ENCODE data around the gene PBX1. TPM values are rescaled to one million over a fixed set of nuclear protein-coding genes. Genes with fewer than 3 reads are reported as not detected.

Gene PBX1
- total and polyA plus RNA-seq, 2 experiments from 2014 or later: 40.0 to 104 TPM

DNA sequence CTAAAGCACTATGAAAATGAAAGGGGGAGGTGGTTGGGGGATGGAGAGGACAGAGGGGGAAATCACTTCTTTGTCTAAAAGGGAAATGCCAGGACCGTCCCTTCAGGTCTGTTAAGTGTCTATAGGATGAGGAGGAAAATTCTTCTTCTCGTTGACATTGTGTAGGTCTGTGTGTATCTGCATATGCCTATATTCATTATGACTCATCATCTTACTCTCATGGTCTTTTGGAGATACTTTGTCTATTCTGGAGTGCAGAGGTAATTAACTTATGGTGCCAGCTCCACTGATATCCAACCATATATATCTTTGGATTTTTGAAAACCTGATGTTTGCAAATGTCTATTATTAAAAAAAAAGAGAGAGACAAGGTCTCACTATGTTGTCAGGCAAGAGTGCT is 143.7 kb downstream of the PBX1 start:
- DNase-seq (ENCODE audit: low spot score): no peak
- H3K4me2 ChIP-seq: no peak overlapping the region
- Mint-ChIP-seq H3K36me3 (ENCODE audit: low read depth) (no peaks in the 10 kb centered on the region), H3K4me1 (peaks cover 79% of the 10 kb centered on the region), H3K27ac (no peak overlapping the region; the same call in 1 of the 2 replicates), H3K4me3 (no peak overlapping the region), H3K9me3 (no peaks in the 10 kb centered on the region), H3K27me3 (ENCODE audit: insufficient read depth, low read depth, poor library complexity) (peaks cover 3% of the 10 kb centered on the region)
- TF ChIP-seq ZNF331 (CRISPR knock-in tag; IDR thresholded peaks at IDR 0.05; ENCODE audit: low read depth): no peak
- no peak for TF ChIP-seq POLR2AphosphoS5 (IDR thresholded peaks at IDR 0.05; ENCODE audit: low read depth)
- TF ChIP-seq, protein P1, sequence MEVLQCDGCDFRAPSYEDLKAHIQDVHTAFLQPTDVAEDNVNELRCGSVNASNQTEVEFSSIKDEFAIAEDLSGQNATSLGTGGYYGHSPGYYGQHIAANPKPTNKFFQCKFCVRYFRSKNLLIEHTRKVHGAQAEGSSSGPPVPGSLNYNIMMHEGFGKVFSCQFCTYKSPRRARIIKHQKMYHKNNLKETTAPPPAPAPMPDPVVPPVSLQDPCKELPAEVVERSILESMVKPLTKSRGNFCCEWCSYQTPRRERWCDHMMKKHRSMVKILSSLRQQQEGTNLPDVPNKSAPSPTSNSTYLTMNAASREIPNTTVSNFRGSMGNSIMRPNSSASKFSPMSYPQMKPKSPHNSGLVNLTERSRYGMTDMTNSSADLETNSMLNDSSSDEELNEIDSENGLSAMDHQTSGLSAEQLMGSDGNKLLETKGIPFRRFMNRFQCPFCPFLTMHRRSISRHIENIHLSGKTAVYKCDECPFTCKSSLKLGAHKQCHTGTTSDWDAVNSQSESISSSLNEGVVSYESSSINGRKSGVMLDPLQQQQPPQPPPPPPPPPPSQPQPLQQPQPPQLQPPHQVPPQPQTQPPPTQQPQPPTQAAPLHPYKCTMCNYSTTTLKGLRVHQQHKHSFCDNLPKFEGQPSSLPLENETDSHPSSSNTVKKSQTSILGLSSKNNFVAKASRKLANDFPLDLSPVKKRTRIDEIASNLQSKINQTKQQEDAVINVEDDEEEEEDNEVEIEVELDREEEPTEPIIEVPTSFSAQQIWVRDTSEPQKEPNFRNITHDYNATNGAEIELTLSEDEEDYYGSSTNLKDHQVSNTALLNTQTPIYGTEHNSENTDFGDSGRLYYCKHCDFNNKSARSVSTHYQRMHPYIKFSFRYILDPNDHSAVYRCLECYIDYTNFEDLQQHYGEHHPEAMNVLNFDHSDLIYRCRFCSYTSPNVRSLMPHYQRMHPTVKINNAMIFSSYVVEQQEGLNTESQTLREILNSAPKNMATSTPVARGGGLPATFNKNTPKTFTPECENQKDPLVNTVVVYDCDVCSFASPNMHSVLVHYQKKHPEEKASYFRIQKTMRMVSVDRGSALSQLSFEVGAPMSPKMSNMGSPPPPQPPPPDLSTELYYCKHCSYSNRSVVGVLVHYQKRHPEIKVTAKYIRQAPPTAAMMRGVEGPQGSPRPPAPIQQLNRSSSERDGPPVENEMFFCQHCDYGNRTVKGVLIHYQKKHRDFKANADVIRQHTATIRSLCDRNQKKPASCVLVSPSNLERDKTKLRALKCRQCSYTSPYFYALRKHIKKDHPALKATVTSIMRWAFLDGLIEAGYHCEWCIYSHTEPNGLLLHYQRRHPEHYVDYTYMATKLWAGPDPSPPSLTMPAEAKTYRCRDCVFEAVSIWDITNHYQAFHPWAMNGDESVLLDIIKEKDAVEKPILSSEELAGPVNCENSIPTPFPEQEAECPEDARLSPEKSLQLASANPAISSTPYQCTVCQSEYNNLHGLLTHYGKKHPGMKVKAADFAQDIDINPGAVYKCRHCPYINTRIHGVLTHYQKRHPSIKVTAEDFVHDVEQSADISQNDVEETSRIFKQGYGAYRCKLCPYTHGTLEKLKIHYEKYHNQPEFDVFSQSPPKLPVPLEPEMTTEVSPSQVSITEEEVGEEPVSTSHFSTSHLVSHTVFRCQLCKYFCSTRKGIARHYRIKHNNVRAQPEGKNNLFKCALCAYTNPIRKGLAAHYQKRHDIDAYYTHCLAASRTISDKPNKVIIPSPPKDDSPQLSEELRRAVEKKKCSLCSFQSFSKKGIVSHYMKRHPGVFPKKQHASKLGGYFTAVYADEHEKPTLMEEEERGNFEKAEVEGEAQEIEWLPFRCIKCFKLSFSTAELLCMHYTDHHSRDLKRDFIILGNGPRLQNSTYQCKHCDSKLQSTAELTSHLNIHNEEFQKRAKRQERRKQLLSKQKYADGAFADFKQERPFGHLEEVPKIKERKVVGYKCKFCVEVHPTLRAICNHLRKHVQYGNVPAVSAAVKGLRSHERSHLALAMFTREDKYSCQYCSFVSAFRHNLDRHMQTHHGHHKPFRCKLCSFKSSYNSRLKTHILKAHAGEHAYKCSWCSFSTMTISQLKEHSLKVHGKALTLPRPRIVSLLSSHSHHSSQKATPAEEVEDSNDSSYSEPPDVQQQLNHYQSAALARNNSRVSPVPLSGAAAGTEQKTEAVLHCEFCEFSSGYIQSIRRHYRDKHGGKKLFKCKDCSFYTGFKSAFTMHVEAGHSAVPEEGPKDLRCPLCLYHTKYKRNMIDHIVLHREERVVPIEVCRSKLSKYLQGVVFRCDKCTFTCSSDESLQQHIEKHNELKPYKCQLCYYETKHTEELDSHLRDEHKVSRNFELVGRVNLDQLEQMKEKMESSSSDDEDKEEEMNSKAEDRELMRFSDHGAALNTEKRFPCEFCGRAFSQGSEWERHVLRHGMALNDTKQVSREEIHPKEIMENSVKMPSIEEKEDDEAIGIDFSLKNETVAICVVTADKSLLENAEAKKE (CRISPR knock-in tag; IDR thresholded peaks at IDR 0.05): no peak
- TF ChIP-seq, protein P2, sequence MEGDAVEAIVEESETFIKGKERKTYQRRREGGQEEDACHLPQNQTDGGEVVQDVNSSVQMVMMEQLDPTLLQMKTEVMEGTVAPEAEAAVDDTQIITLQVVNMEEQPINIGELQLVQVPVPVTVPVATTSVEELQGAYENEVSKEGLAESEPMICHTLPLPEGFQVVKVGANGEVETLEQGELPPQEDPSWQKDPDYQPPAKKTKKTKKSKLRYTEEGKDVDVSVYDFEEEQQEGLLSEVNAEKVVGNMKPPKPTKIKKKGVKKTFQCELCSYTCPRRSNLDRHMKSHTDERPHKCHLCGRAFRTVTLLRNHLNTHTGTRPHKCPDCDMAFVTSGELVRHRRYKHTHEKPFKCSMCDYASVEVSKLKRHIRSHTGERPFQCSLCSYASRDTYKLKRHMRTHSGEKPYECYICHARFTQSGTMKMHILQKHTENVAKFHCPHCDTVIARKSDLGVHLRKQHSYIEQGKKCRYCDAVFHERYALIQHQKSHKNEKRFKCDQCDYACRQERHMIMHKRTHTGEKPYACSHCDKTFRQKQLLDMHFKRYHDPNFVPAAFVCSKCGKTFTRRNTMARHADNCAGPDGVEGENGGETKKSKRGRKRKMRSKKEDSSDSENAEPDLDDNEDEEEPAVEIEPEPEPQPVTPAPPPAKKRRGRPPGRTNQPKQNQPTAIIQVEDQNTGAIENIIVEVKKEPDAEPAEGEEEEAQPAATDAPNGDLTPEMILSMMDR (conservative IDR thresholded peaks at IDR 0.05; ENCODE audit: low read depth in 2 of 2): no peak
- TF ChIP-seq STAT1 (IDR thresholded peaks at IDR 0.05; ENCODE audit: unreplicated experiment): no peak
- no peak for TF ChIP-seq ZNF114 (CRISPR knock-in tag; IDR thresholded peaks at IDR 0.05)
- TF ChIP-seq, protein P3, sequence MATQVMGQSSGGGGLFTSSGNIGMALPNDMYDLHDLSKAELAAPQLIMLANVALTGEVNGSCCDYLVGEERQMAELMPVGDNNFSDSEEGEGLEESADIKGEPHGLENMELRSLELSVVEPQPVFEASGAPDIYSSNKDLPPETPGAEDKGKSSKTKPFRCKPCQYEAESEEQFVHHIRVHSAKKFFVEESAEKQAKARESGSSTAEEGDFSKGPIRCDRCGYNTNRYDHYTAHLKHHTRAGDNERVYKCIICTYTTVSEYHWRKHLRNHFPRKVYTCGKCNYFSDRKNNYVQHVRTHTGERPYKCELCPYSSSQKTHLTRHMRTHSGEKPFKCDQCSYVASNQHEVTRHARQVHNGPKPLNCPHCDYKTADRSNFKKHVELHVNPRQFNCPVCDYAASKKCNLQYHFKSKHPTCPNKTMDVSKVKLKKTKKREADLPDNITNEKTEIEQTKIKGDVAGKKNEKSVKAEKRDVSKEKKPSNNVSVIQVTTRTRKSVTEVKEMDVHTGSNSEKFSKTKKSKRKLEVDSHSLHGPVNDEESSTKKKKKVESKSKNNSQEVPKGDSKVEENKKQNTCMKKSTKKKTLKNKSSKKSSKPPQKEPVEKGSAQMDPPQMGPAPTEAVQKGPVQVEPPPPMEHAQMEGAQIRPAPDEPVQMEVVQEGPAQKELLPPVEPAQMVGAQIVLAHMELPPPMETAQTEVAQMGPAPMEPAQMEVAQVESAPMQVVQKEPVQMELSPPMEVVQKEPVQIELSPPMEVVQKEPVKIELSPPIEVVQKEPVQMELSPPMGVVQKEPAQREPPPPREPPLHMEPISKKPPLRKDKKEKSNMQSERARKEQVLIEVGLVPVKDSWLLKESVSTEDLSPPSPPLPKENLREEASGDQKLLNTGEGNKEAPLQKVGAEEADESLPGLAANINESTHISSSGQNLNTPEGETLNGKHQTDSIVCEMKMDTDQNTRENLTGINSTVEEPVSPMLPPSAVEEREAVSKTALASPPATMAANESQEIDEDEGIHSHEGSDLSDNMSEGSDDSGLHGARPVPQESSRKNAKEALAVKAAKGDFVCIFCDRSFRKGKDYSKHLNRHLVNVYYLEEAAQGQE (IDR thresholded peaks at IDR 0.05; ENCODE audit: unreplicated experiment): no peak
- TF ChIP-seq EZH2 (IDR thresholded peaks at IDR 0.05; ENCODE audit: low read depth, unreplicated experiment): no peak
- TF ChIP-seq, protein P4, sequence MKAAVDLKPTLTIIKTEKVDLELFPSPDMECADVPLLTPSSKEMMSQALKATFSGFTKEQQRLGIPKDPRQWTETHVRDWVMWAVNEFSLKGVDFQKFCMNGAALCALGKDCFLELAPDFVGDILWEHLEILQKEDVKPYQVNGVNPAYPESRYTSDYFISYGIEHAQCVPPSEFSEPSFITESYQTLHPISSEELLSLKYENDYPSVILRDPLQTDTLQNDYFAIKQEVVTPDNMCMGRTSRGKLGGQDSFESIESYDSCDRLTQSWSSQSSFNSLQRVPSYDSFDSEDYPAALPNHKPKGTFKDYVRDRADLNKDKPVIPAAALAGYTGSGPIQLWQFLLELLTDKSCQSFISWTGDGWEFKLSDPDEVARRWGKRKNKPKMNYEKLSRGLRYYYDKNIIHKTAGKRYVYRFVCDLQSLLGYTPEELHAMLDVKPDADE (IDR thresholded peaks at IDR 0.05): no peak
- TF ChIP-seq CREB1 (CRISPR knock-in tag; IDR thresholded peaks at IDR 0.05; ENCODE audit: low read depth): no peak
- TF ChIP-seq JUNB (IDR thresholded peaks at IDR 0.05; ENCODE audit: unreplicated experiment): no peak
- no peak for TF ChIP-seq EZH2phosphoT487 (IDR thresholded peaks at IDR 0.05; ENCODE audit: unreplicated experiment)
- no peak for TF ChIP-seq NANOG (IDR thresholded peaks at IDR 0.05; ENCODE audit: borderline replicate concordance)
- no peak overlapping the region for H2AFZ ChIP-seq
- no peaks in the 10 kb centered on the region for H3F3A ChIP-seq (replicated peaks; ENCODE audit: low read depth)
- peaks cover 48% of the 10 kb centered on the region for H3K4me1 ChIP-seq (ENCODE audit: insufficient read depth)
- no peaks in the 10 kb centered on the region for H3K36me3 ChIP-seq (ENCODE audit: insufficient read depth)
- no peak overlapping the region for H3K27ac ChIP-seq (ENCODE audit: low read depth)
- no peaks in the 10 kb centered on the region for H3K27me3 ChIP-seq (ENCODE audit: insufficient read depth)
- H3K79me2 ChIP-seq (replicated peaks; ENCODE audit: insufficient read depth): peaks cover 98% of the 10 kb centered on the region
- H4K20me1 ChIP-seq (replicated peaks; ENCODE audit: insufficient read depth): peaks cover 13% of the 10 kb centered on the region; the same call in 1 of the 2 replicates
- no peaks in the 10 kb centered on the region; the same call in 1 of the 2 replicates for H3K9me2 ChIP-seq (ENCODE audit: insufficient read depth)
- ATAC-seq: no peak
- no peak overlapping the region for H3K4me3 ChIP-seq

Measured in GM23338 (cell line).